Melanocyte of skin (primary cell): ENCODE data around the gene ZNF594. TPM values are rescaled to one million over a fixed set of nuclear protein-coding genes. Genes with fewer than 3 reads are reported as not detected.

Experiments
- total RNA-seq, 2 donors: library from RNA; depleted of rRNA; stranded (reverse); fragments of >200 nt; gene quantifications; 2 replicates each; pipeline ENCODE4 v1.2.3, GENCODE V29; 2012

The ZNF594 gene
- 10 to 100 TPM; 11.4 to 14.3 TPM for total RNA-seq

DNA sequence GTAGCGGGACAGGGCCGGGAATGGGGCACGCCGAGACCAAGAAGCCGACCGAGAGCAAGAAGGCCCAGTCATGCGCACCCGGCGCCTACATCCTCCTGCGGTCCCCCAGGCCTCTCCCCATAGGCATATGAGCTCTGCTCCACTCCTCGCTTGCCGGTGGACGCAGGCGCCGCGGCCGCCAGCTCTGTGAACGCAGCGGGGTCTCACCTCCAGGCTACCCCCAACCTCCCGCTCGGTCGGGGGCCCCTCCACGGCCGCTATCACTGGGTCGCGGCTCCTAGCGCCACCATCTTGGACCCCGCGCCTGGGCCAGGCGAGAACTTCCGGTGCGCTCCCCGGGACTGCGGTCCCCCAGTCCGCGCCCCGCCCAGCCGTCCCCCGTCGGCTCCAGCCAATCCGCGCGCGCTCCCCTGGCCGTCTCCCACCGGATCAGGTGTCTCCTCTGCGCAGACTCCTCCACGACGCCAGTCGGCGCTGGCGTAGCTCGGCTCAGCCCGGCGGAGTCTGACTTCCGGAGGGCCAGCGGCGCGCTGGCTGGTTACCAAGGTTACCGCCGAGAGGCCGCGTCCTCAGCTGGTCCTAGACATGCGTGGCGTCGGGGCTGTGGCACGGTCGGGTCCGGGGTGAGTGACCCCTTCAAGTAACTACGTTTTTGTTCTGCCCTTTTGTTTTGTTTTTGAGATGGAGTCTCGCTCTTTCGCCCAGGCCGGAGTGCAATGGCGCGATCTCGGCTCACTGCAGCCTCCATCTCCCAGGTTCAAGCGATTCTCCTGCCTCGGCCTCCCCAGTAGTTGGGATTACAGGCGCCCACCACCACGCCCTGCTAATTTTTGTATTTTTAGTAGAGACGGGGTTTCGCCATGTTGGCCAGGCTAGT, at the start of gene ZNF594:
TSS of gene ZNF594 (minus strand) at position 328 of the 877 bp plus-strand sequence. CDS start 7,612 bp downstream, outside the sequence.

GRCh38 chr17:5234645-5235576, 43.2 kb upstream of the ZNF594 start, which contains the start of gene SCIMP:
TSS of gene SCIMP (minus strand) at chr17:5234860. CDS start at chr17:5234755, 105 bp downstream.

Other genes starting within 250 kb of the ZNF594 start
- 100 to 1,000 TPM; 444 to 707 TPM for gene PFN1, start 243.3 kb downstream of the ZNF594 start, total RNA-seq
- gene ENO3, start 240.7 kb downstream of the ZNF594 start, total RNA-seq: 1 to 10 TPM; 2.7 to 5.5 TPM
- 10 to 100 TPM; 22.4 to 30.0 TPM for gene SPAG7, start 224.1 kb downstream of the ZNF594 start, total RNA-seq
- gene CAMTA2, start 204.2 kb downstream of the ZNF594 start, total RNA-seq: 10 to 100 TPM in 1 of 2 donors, 1 to 10 TPM in 1; 9.0 to 20.0 TPM
- under 1 TPM; under 0.01 to 0.69 TPM for gene INCA1, start 194.3 kb downstream of the ZNF594 start, total RNA-seq
- 10 to 100 TPM; 25.1 to 29.6 TPM for gene KIF1C, start 193.9 kb downstream of the ZNF594 start, total RNA-seq
- not detected for gene SLC52A1, start 156.4 kb downstream of the ZNF594 start, total RNA-seq
- gene ZFP3, start 113.4 kb downstream of the ZNF594 start, total RNA-seq: 1 to 10 TPM in 1 of 2 donors, under 1 TPM in 1; 0.67 to 1.7 TPM
- 1 to 10 TPM; 5.2 to 8.7 TPM for gene ZNF232, start 80.0 kb downstream of the ZNF594 start, total RNA-seq
- not detected for gene USP6, start 75.8 kb downstream of the ZNF594 start, total RNA-seq
- not detected for gene SCIMP, start 43.0 kb upstream of the ZNF594 start, total RNA-seq
- gene RABEP1, start 90.4 kb upstream of the ZNF594 start, total RNA-seq: 10 to 100 TPM; 35.4 to 35.6 TPM
- gene NUP88, start 227.8 kb upstream of the ZNF594 start, total RNA-seq: 100 to 1,000 TPM in 1 of 2 donors, 10 to 100 TPM in 1; 54.7 to 102 TPM
- 10 to 100 TPM; 28.2 to 37.3 TPM for gene RPAIN, start 228.3 kb upstream of the ZNF594 start, total RNA-seq
- gene C1QBP, start 247.3 kb upstream of the ZNF594 start, total RNA-seq: 100 to 1,000 TPM; 178 to 431 TPM